Astrocyte (in vitro differentiated cells and primary cell): Measurements from ENCODE around the gene HELT. TPM values are rescaled to one million over a fixed set of nuclear protein-coding genes. Genes with fewer than 3 reads are reported as not detected.

Source experiments
- DNase-seq: peaks from one replicate; pipeline ENCODE4 v3.0.0-alpha.2; 2010; ENCODE audit warnings: low read depth
- FAIRE-seq: peaks from 2 replicates; lab custom pipeline; 2011; peaks lifted over from hg19 to GRCh38; lab: Jason Lieb, UNC
- H2AFZ ChIP-seq: 2 replicates; pipeline ENCODE4 v1.6.0; 2012; ENCODE audit warnings: low read depth, low read length, inconsistent platforms
- H3K27ac ChIP-seq: 2 replicates; pipeline ENCODE4 v1.5.1; 2011; ENCODE audit warnings: low read depth, low read length, inconsistent platforms
- H3K27me3 ChIP-seq: 2 replicates; pipeline ENCODE4 v1.6.0; 2011; ENCODE audit warnings: low read length, inconsistent platforms; ENCODE audit not compliant: insufficient read depth
- H3K36me3 ChIP-seq: 2 replicates; pipeline ENCODE4 v1.5.1; 2011; ENCODE audit warnings: low read length, inconsistent platforms; ENCODE audit not compliant: insufficient read depth
- H3K4me1 ChIP-seq: 2 replicates; pipeline ENCODE4 v1.5.1; 2011; ENCODE audit warnings: low read length, inconsistent platforms; ENCODE audit not compliant: insufficient read depth
- H3K4me2 ChIP-seq: 2 replicates; pipeline ENCODE4 v1.6.0; 2012; ENCODE audit warnings: low read length, inconsistent platforms
- H3K4me3 ChIP-seq: 2 replicates; pipeline ENCODE4 v1.5.1; 2011; ENCODE audit warnings: low read depth, mild to moderate bottlenecking, low read length, inconsistent platforms; ENCODE audit not compliant: insufficient read depth
- H3K79me2 ChIP-seq: 2 replicates; pipeline ENCODE4 v1.6.0; 2012; ENCODE audit warnings: mild to moderate bottlenecking, low read length, inconsistent platforms; ENCODE audit not compliant: insufficient read depth
- H3K9ac ChIP-seq: 2 replicates; pipeline ENCODE4 v1.6.0; 2012; ENCODE audit warnings: mild to moderate bottlenecking, low read length, inconsistent platforms
- H3K9me3 ChIP-seq: 2 replicates; pipeline ENCODE4 v1.5.1; 2012; ENCODE audit warnings: low read depth, mild to moderate bottlenecking, low read length, inconsistent platforms; ENCODE audit not compliant: insufficient read depth
- H4K20me1 ChIP-seq: 2 replicates; pipeline ENCODE4 v1.6.0; 2012; ENCODE audit warnings: low read length, inconsistent platforms; ENCODE audit not compliant: insufficient read depth
- H3K27ac Mint-ChIP-seq: one replicate; pipeline ENCODE4 v1.8.0; 2021; ENCODE audit warnings: mild to moderate bottlenecking, mixed read lengths; ENCODE audit not compliant: unreplicated experiment
- H3K27me3 Mint-ChIP-seq: one replicate; pipeline ENCODE4 v1.8.0; 2021; ENCODE audit warnings: low read depth, mixed read lengths; ENCODE audit not compliant: unreplicated experiment
- H3K36me3 Mint-ChIP-seq: one replicate; pipeline ENCODE4 v1.8.0; 2021; ENCODE audit warnings: low read depth, mixed read lengths; ENCODE audit not compliant: unreplicated experiment
- H3K4me1 Mint-ChIP-seq: one replicate; pipeline ENCODE4 v1.8.0; 2021; ENCODE audit warnings: low read depth, mixed read lengths; ENCODE audit not compliant: unreplicated experiment
- H3K4me3 Mint-ChIP-seq: one replicate; pipeline ENCODE4 v1.8.0; 2021; ENCODE audit warnings: mild to moderate bottlenecking, moderate library complexity, mixed read lengths; ENCODE audit not compliant: unreplicated experiment
- H3K9me3 Mint-ChIP-seq: one replicate; pipeline ENCODE4 v1.8.0; 2021; ENCODE audit warnings: mild to moderate bottlenecking, mixed read lengths; ENCODE audit not compliant: unreplicated experiment
- EZH2 ChIP-seq: IDR thresholded peaks from 2 replicates; pipeline ENCODE4 v1.6.1; 2012; ENCODE audit warnings: mild to moderate bottlenecking, low read length, inconsistent platforms; ENCODE audit not compliant: insufficient read depth
- total RNA-seq: library from RNA; stranded (reverse); gene quantifications from 2 replicates; pipeline ENCODE4 v1.2.1, GENCODE V29; 2021
- TF ChIP-seq, protein P1 (sequence below): IDR thresholded peaks from 2 replicates; pipeline ENCODE4 v1.5.1; 2011; ENCODE audit warnings: low read depth, mild to moderate bottlenecking, inconsistent platforms, low read length, moderate library complexity; ENCODE audit not compliant: insufficient read depth

The HELT gene
- total RNA-seq, 1 donor from 2014 or later = not detected

DNA sequence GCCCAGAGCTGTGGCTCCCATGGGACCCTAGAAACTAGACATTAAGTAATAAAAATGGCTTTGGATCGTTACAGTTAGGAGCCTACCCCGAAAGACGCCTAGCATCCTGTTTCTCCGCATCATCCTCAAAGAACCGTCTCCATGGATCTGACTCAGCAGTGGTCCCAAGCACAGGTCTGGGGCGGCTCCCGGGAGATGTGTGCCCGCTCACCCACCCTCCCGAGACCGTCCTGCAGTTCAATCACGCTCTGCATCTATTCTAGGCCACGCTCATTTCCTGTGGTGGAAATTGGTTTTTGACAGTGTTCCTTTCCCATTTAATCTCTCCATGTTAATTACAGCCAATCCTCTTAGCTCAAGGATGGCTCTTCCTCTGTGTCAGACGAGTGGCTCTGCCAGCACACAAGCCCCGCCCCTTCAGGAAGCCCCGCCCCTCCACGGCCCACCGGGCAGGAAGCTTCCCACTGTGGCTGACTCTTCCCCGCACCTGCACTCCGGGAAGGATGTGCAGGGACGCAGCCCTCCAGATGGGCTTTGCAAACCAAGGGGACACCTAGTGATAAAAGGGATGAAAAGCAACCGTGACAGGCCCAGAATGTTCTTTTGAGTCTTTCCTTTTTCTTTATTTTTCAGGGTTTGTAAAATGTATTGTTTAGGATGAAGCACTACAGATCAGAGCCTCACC is 34.5 kb upstream of the HELT start:
- Histone ChIP-seq H3K9me3 (no peaks in the 10 kb centered on the region), H4K20me1 (no peaks in the 10 kb centered on the region), H3K36me3 (no peaks in the 10 kb centered on the region), H3K9ac (no peak overlapping the region), H3K27ac (no peak overlapping the region), H3K4me2 (no peak overlapping the region), H3K4me3 (no peak overlapping the region), H3K4me1 (no peaks in the 10 kb centered on the region), H3K79me2 (no peaks in the 10 kb centered on the region), H3K27me3 (peaks cover 3% of the 10 kb centered on the region), H2AFZ (no peak overlapping the region)
- Mint-ChIP-seq H3K4me1 (no peaks in the 10 kb centered on the region), H3K27ac (no peak overlapping the region), H3K4me3 (no peak overlapping the region), H3K9me3 (peaks cover 4% of the 10 kb centered on the region), H3K36me3 (no peaks in the 10 kb centered on the region), H3K27me3 (peaks cover 31% of the 10 kb centered on the region)
- DNase-seq = peak; percentile 5
- TF ChIP-seq, protein P1, sequence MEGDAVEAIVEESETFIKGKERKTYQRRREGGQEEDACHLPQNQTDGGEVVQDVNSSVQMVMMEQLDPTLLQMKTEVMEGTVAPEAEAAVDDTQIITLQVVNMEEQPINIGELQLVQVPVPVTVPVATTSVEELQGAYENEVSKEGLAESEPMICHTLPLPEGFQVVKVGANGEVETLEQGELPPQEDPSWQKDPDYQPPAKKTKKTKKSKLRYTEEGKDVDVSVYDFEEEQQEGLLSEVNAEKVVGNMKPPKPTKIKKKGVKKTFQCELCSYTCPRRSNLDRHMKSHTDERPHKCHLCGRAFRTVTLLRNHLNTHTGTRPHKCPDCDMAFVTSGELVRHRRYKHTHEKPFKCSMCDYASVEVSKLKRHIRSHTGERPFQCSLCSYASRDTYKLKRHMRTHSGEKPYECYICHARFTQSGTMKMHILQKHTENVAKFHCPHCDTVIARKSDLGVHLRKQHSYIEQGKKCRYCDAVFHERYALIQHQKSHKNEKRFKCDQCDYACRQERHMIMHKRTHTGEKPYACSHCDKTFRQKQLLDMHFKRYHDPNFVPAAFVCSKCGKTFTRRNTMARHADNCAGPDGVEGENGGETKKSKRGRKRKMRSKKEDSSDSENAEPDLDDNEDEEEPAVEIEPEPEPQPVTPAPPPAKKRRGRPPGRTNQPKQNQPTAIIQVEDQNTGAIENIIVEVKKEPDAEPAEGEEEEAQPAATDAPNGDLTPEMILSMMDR = peak; percentile 19
- no peak for TF ChIP-seq EZH2
- FAIRE-seq = no peak

DNA sequence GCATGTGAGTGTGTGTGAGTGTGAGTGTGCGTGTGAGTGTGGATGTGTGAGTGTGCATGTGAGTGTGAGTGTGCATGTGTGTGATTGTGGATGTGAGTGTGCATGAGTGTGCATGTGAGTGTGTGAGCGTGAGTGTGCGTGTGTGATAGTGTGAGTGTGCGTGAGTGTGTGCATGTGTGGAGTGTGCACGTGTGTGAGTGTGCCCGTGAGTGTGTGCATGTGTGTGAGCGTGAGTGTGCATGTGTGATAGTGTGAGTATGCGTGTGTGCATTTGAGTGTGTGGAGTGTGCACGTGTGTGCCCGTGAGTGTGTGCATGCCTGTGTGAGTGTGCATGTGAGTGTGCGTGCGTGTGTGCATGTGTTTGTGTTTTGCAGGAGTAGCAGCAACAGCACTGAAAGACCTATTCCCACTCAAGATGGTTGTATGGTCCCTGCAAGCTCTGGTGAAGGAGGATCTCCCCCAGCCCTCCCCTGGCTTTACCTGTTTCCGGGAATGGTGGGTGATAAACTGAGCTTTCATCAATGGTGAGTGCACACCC is 30.7 kb upstream of the HELT start:
- no peak for FAIRE-seq

More for the DNA sequence above, 30.7 kb upstream of the HELT start:
- H3K36me3 Mint-ChIP-seq = no peaks in the 10 kb centered on the region
- no peaks in the 10 kb centered on the region for H3K27me3 ChIP-seq
- H3K27ac ChIP-seq = no peak overlapping the region
- no peak overlapping the region for H3K27ac Mint-ChIP-seq
- H3K27me3 Mint-ChIP-seq = peaks cover 26% of the 10 kb centered on the region
- no peak overlapping the region for H3K4me3 ChIP-seq
- H3K36me3 ChIP-seq = no peaks in the 10 kb centered on the region
- H3K9me3 ChIP-seq = no peaks in the 10 kb centered on the region
- no peaks in the 10 kb centered on the region for H3K79me2 ChIP-seq
- no peaks in the 10 kb centered on the region for H4K20me1 ChIP-seq
- H3K4me1 Mint-ChIP-seq = peaks cover 2% of the 10 kb centered on the region
- no peaks in the 10 kb centered on the region for H3K9me3 Mint-ChIP-seq
- H2AFZ ChIP-seq = no peak overlapping the region
- no peak overlapping the region for H3K4me3 Mint-ChIP-seq
- TF ChIP-seq, protein P1 = no peak
- no peak for TF ChIP-seq EZH2
- H3K4me1 ChIP-seq = no peaks in the 10 kb centered on the region
- no peak for DNase-seq
- H3K4me2 ChIP-seq = no peak overlapping the region
- H3K9ac ChIP-seq = no peak overlapping the region
